ENCODE measurements around the gene TBL3.
A peak's percentile ranks its signal among the peaks of the same experiment; 100 is the strongest.

The TBL3 gene

GRCh38 chr16:2028146-2028545 is 56.3 kb downstream of the TBL3 start:
- Histone ChIP-seq H3K27me3 (no peaks in the 10 kb centered on the region), H3K36me3 (peaks cover 0 to 13% (median 0%) of the 10 kb centered on the region in 3 donors), H3K4me3 (peak overlapping the region; percentile 62 to 72), H3K4me1 (peaks cover 0 to 82% (median 57%) of the 10 kb centered on the region in 4 donors), H3K9me3 (no peaks in the 10 kb centered on the region), H3K27ac (peak overlapping the region; percentile 77 to 98)
- intact Hi-C loops (cut with DNase I; ENCODE audit: low total_unique reads), result no loop called here
- TF ChIP-seq CTCF (IDR thresholded peaks at IDR 0.05), result no peak
- no peak for DNase-seq

- peak overlapping the region; percentile 62 to 72 for H3K4me3 ChIP-seq
- intact Hi-C loops (cut with DNase I; ENCODE audit: low total_unique reads), result no loop called here
Observed at GRCh38 chr16:2028620-2029220, 56.9 kb downstream of the TBL3 start.

GRCh38 chr16:2029350-2029749 is 57.5 kb downstream of the TBL3 start:
- H3K36me3 ChIP-seq, result peaks cover 0 to 13% (median 0%) of the 10 kb centered on the region in 3 donors
- H3K9me3 ChIP-seq, result no peaks in the 10 kb centered on the region
- peak overlapping the region in 1 of 2 donors; percentile 62 for H3K4me3 ChIP-seq
- H3K27me3 ChIP-seq, result no peaks in the 10 kb centered on the region
- DNase-seq, result no peak
- intact Hi-C loops (cut with DNase I; ENCODE audit: low total_unique reads), result no loop called here
- peaks cover 0 to 85% (median 59%) of the 10 kb centered on the region in 4 donors for H3K4me1 ChIP-seq
- H3K27ac ChIP-seq, result peak overlapping the region in 1 of 2 donors; percentile 98
- TF ChIP-seq CTCF (IDR thresholded peaks at IDR 0.05), result no peak

More at GRCh38 chr16:2028620-2029220, 56.9 kb downstream of the TBL3 start:
- H3K27me3 ChIP-seq, result no peaks in the 10 kb centered on the region
- H3K4me1 ChIP-seq, result peaks cover 0 to 82% (median 57%) of the 10 kb centered on the region in 4 donors
- H3K9me3 ChIP-seq, result no peaks in the 10 kb centered on the region
- no peak for TF ChIP-seq CTCF (IDR thresholded peaks at IDR 0.05)
- DNase-seq, result no peak
- peaks cover 0 to 13% (median 0%) of the 10 kb centered on the region in 3 donors for H3K36me3 ChIP-seq
- H3K27ac ChIP-seq, result peak overlapping the region in 1 of 2 donors; percentile 98

- peak overlapping the region; percentile 26 to 98 for H3K27ac ChIP-seq
- H3K36me3 ChIP-seq, result peaks cover 0 to 13% (median 0%) of the 10 kb centered on the region in 3 donors
- no peak for DNase-seq
- no peak overlapping the region for H3K4me3 ChIP-seq
- no peak for TF ChIP-seq CTCF (IDR thresholded peaks at IDR 0.05)
- H3K4me1 ChIP-seq, result peaks cover 3 to 91% (median 64%) of the 10 kb centered on the region in 4 donors
- intact Hi-C loops (cut with DNase I; ENCODE audit: low total_unique reads), result no loop called here
- H3K27me3 ChIP-seq, result no peaks in the 10 kb centered on the region
- H3K9me3 ChIP-seq, result no peaks in the 10 kb centered on the region
Observed at GRCh38 chr16:2030036-2030435, 58.2 kb downstream of the TBL3 start.

- no peak for TF ChIP-seq CTCF (IDR thresholded peaks at IDR 0.05)
- Histone ChIP-seq H3K9me3 (no peaks in the 10 kb centered on the region), H3K4me1 (peaks cover 6 to 91% (median 70%) of the 10 kb centered on the region in 4 donors), H3K27me3 (no peaks in the 10 kb centered on the region), H3K27ac (peak overlapping the region; percentile 45 to 98), H3K4me3 (no peak overlapping the region), H3K36me3 (peaks cover 0 to 14% (median 0%) of the 10 kb centered on the region in 3 donors)
- no peak for DNase-seq
- intact Hi-C loops (cut with DNase I; ENCODE audit: low total_unique reads), result no loop called here
Observed at GRCh38 chr16:2031081-2031577, 59.3 kb downstream of the TBL3 start.

Measured in tibial artery (tissue), 4 donors.